GM18526 (cell line): ENCODE results near the gene OR2T11.
"Not testable (repeated sequence)": the region's sequence is repeated elsewhere in the genome, so short reads cannot be mapped to it uniquely, and the experiment has no call there.

Experiments
- POLR2A ChIP-seq: IDR thresholded peaks from 3 replicates; pipeline ENCODE4 v1.6.1; 2011; ENCODE audit not compliant: insufficient read length; ENCODE audit errors: extremely low read depth

The OR2T11 gene

GRCh38 chr1:248611883-248612414, 22.9 kb downstream of the OR2T11 start:
- TF ChIP-seq POLR2A: no peak

GRCh38 chr1:248610301-248610700, 24.6 kb downstream of the OR2T11 start:
- TF ChIP-seq POLR2A: no peak

- TF ChIP-seq POLR2A: no peak
Measured at GRCh38 chr1:248599396-248599795, 35.5 kb downstream of the OR2T11 start.

GRCh38 chr1:248597589-248597988, 37.3 kb downstream of the OR2T11 start, which contains the start of gene OR2T10:
Gene OR2T10, minus strand, starts transcription at chr1:248597700. Its CDS starts 3,932 bp downstream, at chr1:248593768.
- TF ChIP-seq POLR2A: no peak

- no peak for TF ChIP-seq POLR2A
Measured at GRCh38 chr1:248596615-248597014, 38.3 kb downstream of the OR2T11 start.

- no peak for TF ChIP-seq POLR2A
Measured at GRCh38 chr1:248593226-248593625, 41.7 kb downstream of the OR2T11 start.

GRCh38 chr1:248592655-248593054, 42.2 kb downstream of the OR2T11 start:
- TF ChIP-seq POLR2A: no peak

GRCh38 chr1:248590055-248590454, 44.8 kb downstream of the OR2T11 start:
- no peak for TF ChIP-seq POLR2A

- TF ChIP-seq POLR2A: no peak
Measured at GRCh38 chr1:248589334-248589733, 45.6 kb downstream of the OR2T11 start.

GRCh38 chr1:248585266-248585665, 49.6 kb downstream of the OR2T11 start:
- TF ChIP-seq POLR2A: no peak

- TF ChIP-seq POLR2A: no peak
Measured at GRCh38 chr1:248576260-248576980, 58.5 kb downstream of the OR2T11 start.

- TF ChIP-seq POLR2A: not testable (repeated sequence)
Measured at GRCh38 chr1:248574657-248575056, 60.2 kb downstream of the OR2T11 start, which contains the start of gene OR2T34. Gene OR2T34, minus strand, starts transcription at chr1:248574757. Its CDS starts 0 bp downstream, at chr1:248574757.
